Prostate gland (tissue), 2 donors: ENCODE data around the gene ADD3. TPM values are rescaled to one million over a fixed set of nuclear protein-coding genes. Genes with fewer than 3 reads are reported as not detected.

ENCODE experiments used
- DNase-seq: peaks from one replicate; pipeline ENCODE4 v3.0.0-alpha.2; 2019; ENCODE audit warnings: low spot score
- H3K27ac ChIP-seq, 2 donors: fragments of 200-600 bp; sonication (generic); 2 replicates each; pipeline ENCODE4 v1.5.1; 2017 to 2019
- H3K27me3 ChIP-seq: fragments of 200-600 bp; sonication (generic); replicated peaks from 2 replicates; pipeline ENCODE4 v1.5.1; 2019; ENCODE audit not compliant: insufficient read depth
- H3K36me3 ChIP-seq, 2 donors: fragments of 200-600 bp; sonication (generic); 1 replicate in 1 of 2; 2 replicates in 1 of 2; pipeline versions ENCODE4 v1.5.1 to v1.8.1; 2017 to 2019
- H3K4me1 ChIP-seq: fragments of 200-600 bp; sonication (generic); replicated peaks from 2 replicates; pipeline ENCODE4 v1.5.1; 2019
- H3K4me3 ChIP-seq, 2 donors: fragments of 200-600 bp; sonication (generic); 2 replicates each; pipeline ENCODE4 v1.5.1; 2017 to 2019
- H3K9me3 ChIP-seq: fragments of 200-600 bp; sonication (generic); 2 replicates; pipeline ENCODE4 v1.5.1; 2017
- CTCF ChIP-seq, 4 experiments: fragments of 200-600 bp in 2 of 4; fragments of 450-650 bp in 2 of 4; sonication (generic) in 2 of 4; IDR thresholded peaks; 1 replicate in 3 of 4; 2 replicates in 1 of 4; pipeline ENCODE4 v1.5.1; 2016 to 2019; ENCODE audit warnings: antibody characterized with exemption in 4 of 4, mild to moderate bottlenecking in 2 of 4, moderate library complexity in 2 of 4
- POLR2A ChIP-seq: fragments of 450-650 bp; IDR thresholded peaks from one replicate; pipeline ENCODE4 v1.6.1; 2016; ENCODE audit warnings: antibody characterized with exemption, mild to moderate bottlenecking
- POLR2AphosphoS5 ChIP-seq: sonication (generic); formaldehyde crosslinking; IDR thresholded peaks from one replicate; pipeline ENCODE4 v1.6.1; 2017; ENCODE audit warnings: antibody characterized with exemption
- WGBS: methylation state at CpG from one replicate; pipeline ENCODE4 v1.1.5; 2018; 5-methylcytosine and 5-hydroxymethylcytosine counted together
- intact Hi-C: fragments of 100-400 bp; cut with DNase I; formaldehyde crosslinking; loops from one replicate; pipeline ENCODE4 v1.14.2; 2022
- total RNA-seq, 2 donors: library from RNA; depleted of rRNA; stranded (reverse); fragments of >200 nt; gene quantifications; one replicate each; pipeline ENCODE4 v1.1.0, GENCODE V29; 2016

ADD3 gene
- total RNA-seq, 2 donors from 2014 or later = 76.4 to 127 TPM

- H3K4me3 ChIP-seq = no peak overlapping the region
- 96% methylated on average over 7 of the region's 7 CpGs for WGBS
- no peak for TF ChIP-seq POLR2AphosphoS5
- TF ChIP-seq CTCF (IDR thresholded peaks at IDR 0.05) = no peak
- TF ChIP-seq POLR2A = no peak
- no peak for DNase-seq
- no peaks in the 10 kb centered on the region for H3K27me3 ChIP-seq
- no peaks in the 10 kb centered on the region for H3K9me3 ChIP-seq
- intact Hi-C loops = no loop called here
- H3K4me1 ChIP-seq = no peaks in the 10 kb centered on the region
- H3K27ac ChIP-seq = no peak overlapping the region
- H3K36me3 ChIP-seq = no peaks in the 10 kb centered on the region
These were observed 14.0 kb upstream of the ADD3 start for GRCh38 chr10:109993551-109994330.

GRCh38 chr10:109994711-109995577 lies 12.8 kb upstream of the ADD3 start:
- Histone ChIP-seq H3K9me3 (no peaks in the 10 kb centered on the region), H3K27ac (no peak overlapping the region), H3K4me3 (no peak overlapping the region), H3K36me3 (no peaks in the 10 kb centered on the region), H3K4me1 (no peaks in the 10 kb centered on the region), H3K27me3 (no peaks in the 10 kb centered on the region)
- TF ChIP-seq POLR2A (no peak), POLR2AphosphoS5 (no peak), CTCF (IDR thresholded peaks at IDR 0.05) (no peak)
- intact Hi-C loops = no loop called here
- 92% methylated on average over 5 of the region's 5 CpGs for WGBS
- DNase-seq = no peak

- H3K9me3 ChIP-seq = no peaks in the 10 kb centered on the region
- H3K27me3 ChIP-seq = no peaks in the 10 kb centered on the region
- no peak overlapping the region for H3K27ac ChIP-seq
- no peaks in the 10 kb centered on the region for H3K36me3 ChIP-seq
- no peak for DNase-seq
- 87% methylated on average over 3 of the region's 3 CpGs for WGBS
- no peak for TF ChIP-seq CTCF (IDR thresholded peaks at IDR 0.05)
- no peak for TF ChIP-seq POLR2A
- TF ChIP-seq POLR2AphosphoS5 = no peak
- no peaks in the 10 kb centered on the region for H3K4me1 ChIP-seq
- intact Hi-C loops = no loop called here
- H3K4me3 ChIP-seq = no peak overlapping the region
These were observed 12.2 kb upstream of the ADD3 start for GRCh38 chr10:109995595-109995994.

- TF ChIP-seq POLR2A (no peak), POLR2AphosphoS5 (peak; percentile 30)
- H3K36me3 ChIP-seq = no peaks in the 10 kb centered on the region
- no peaks in the 10 kb centered on the region for H3K9me3 ChIP-seq
- DNase-seq = no peak
- WGBS = 8% methylated on average over 2 of the region's 2 CpGs
- H3K27ac ChIP-seq = peak overlapping the region in 1 of 2 donors; percentile 21
- H3K4me3 ChIP-seq = no peak overlapping the region
- H3K4me1 ChIP-seq = no peaks in the 10 kb centered on the region
- no peaks in the 10 kb centered on the region for H3K27me3 ChIP-seq
- intact Hi-C loops = no loop called here
These were observed 11.6 kb upstream of the ADD3 start for GRCh38 chr10:109996225-109996624.

GRCh38 chr10:109996766-109997171 lies 11.0 kb upstream of the ADD3 start:
- intact Hi-C loops = no loop called here
- H3K36me3 ChIP-seq = no peaks in the 10 kb centered on the region
- no peak for DNase-seq
- H3K4me1 ChIP-seq = no peaks in the 10 kb centered on the region
- TF ChIP-seq POLR2A (no peak), POLR2AphosphoS5 (no peak), CTCF (IDR thresholded peaks at IDR 0.05) (no peak)
- no peak overlapping the region for H3K27ac ChIP-seq
- no peak overlapping the region for H3K4me3 ChIP-seq
- no peaks in the 10 kb centered on the region for H3K9me3 ChIP-seq
- H3K27me3 ChIP-seq = no peaks in the 10 kb centered on the region
- WGBS = 79% methylated on average over 3 of the region's 3 CpGs
